HG02852 (cell line): ENCODE measurements around the gene KIF1A.

Experiments
- ATAC-seq: cut with Tn5 transposase; IDR thresholded peaks from one replicate; pipeline ENCODE4 v1.9.1; 2021; ENCODE audit warnings: mild to moderate bottlenecking, moderate library complexity; ENCODE audit not compliant: unreplicated experiment

Gene KIF1A

DNA sequence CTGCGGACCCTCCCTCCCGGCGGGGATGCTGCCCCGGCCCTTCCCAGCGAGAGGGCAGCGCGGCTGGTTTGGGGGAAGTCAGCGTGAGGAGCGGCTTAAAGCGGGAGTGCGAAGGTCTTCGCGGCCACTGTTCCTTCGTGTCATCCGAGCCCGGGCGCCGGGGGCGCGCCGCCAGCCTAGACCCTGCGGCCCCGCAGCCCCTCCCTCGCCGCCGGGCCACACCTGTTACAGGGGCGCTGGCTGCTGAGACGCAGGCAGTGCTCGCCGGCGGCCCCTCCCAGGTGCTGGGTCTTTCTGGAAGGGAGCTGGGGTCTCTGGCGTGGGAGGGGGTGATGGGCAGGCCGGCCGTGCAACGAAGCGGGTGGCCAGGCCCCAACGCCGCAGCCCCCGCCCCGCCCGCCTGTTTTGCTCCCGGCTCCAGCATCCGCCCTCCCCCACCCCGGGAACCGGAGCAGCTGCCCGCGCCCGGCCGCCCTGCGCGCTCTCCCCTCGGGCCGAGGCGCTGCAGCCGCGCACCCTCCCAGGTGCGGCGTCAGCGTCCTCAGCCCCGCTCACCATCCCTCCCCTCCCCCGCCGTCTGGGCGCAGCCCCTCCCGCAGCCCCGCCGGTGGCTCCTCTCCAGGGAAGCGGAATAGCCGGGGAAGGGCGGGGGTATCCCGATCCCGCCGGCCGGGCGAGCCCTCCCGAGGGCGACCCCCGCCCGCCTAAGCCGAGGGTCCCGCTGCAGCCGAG, 727 bp downstream of the KIF1A start:
- no peak for ATAC-seq

DNA sequence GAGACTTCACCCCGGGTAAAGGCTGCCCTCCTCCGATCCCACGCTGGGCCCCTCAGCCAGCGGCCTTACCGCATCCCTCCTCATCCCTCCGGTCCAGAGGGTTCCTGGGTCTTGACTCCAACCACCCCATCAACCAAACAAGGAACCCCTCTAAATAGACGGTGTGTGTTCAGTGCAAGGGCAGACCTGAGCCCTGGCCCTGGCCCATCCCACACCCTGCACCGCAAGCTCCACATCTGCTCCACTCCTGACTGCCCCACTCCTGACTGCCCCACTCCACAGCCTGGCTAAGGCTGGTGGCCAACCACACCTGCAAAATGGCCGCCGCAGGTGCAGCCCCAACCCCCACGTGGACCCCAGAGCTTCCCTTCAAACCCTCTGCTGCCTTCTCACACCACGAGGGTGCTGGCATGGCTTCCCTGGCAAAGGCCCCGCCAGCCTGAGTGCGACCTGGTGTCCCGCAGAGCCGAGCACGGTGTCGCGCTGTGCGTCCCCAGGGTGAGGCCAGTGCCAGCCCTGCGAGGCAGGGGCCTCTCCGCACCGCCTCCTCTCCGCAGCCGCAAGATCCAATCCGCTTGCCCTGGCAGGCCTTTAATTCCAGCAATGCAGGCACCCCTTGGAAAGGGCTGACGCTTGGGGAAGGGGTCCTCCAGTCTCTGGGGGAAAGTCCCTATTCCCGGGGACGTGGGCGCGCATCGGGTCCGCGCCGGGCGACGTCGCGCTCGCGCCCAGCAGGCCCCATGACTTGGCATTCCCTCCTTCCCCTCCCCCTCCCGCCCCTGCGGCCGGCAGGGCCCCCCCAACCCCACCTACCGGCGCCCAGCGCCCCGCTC, 1.5 kb downstream of the KIF1A start:
- no peak for ATAC-seq

GRCh38 chr2:240817496-240818292, 2.3 kb downstream of the KIF1A start:
- ATAC-seq, result no peak

- no peak for ATAC-seq
Observed at GRCh38 chr2:240816584-240817495, 3.2 kb downstream of the KIF1A start.

- no peak for ATAC-seq
Observed at GRCh38 chr2:240815761-240816583, 4.0 kb downstream of the KIF1A start.

- ATAC-seq, result no peak
Observed at GRCh38 chr2:240814946-240815760, 4.9 kb downstream of the KIF1A start.

GRCh38 chr2:240814280-240814679, 5.7 kb downstream of the KIF1A start:
- no peak for ATAC-seq

DNA sequence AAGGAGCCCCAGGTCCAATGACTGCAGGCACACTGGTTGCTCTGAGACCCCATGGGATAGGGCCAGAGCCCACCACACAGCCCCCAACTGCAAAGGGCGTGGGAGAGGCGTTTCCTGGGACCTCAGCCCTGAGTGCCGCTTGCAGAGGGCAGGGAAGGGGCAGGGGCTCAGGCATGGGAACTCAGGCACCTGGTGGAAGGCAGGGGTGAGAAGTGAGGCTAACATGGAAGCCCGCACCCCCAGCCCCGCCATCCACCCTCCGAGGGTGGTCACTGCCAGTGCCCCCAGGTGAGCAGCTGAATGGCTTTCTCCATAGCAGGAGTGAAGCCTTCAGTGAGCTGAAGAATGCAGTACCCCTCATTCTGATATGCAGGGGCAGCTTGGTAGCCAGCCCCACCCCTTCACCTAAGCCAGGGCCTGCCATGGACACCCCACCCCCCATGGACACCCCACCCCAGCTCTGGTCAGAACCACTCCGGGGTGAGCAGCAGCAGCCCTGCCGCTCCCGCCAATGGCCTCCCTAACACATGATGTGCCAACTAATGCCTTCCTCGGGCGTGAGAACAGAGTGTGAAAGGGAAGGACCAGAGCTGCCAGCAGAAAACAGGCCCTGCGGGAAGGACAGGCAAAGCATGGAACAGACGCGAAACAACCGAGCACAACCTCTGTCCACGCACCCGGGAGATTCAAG, 6.6 kb downstream of the KIF1A start:
- ATAC-seq, result no peak

GRCh38 chr2:240812721-240813120, 7.3 kb downstream of the KIF1A start:
- no peak for ATAC-seq

DNA sequence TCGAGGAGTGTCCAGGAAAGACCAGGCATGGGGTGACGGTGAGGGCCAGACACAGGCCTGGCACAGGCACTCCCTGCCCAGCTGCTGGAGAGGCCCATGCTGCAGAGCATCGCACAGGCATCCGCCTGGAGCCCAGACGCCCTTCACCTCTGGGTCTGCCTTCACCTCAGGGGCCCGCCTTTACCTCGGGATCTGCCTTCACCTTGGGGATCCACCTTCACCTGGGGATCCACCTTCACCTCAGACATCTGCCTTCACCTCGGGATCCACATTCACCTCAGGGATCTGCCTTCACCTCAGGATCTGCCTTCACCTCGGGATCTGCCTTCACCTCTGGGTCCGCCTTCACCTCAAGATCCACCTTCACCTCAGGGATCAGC, 7.7 kb downstream of the KIF1A start:
- no peak for ATAC-seq

GRCh38 chr2:240811346-240812300, 8.4 kb downstream of the KIF1A start:
- no peak for ATAC-seq

DNA sequence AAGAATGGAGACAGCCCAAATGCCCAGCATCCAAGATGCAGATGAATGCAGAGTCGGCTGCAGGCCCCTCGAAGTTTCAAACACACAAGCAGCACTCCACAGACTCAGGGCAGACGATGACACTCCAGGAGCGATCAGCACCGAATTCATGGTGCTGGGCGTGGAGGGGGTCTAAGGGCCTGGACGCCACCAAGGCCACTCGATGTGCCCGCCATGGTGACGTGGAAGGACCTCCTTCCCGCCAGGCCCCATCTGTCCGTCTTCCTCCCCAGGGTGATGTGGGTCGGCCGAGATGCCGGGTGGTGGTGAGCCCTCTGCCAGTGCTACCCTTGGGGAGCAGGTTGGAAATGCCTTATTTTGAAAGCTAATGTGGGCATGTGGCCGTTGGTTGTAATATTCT, 9.4 kb downstream of the KIF1A start:
- ATAC-seq, result no peak

DNA sequence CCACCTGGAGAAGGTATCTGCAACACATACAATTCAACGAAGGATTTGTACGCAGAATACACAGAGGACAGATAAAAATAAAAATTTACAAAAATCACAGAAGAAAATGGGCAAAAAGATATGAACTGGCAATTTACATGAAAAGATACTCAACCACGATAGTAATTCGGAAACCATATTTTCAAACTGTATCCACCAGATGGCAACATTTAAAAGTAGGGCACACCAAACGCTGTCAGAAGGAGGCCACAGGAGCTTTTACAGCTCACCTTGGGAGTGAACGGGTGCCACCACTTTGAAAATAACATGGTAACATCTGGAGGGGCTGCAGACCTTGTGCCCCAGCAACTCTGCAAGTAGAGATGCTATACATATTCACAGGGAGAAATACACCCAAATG, 9.8 kb downstream of the KIF1A start:
- no peak for ATAC-seq

DNA sequence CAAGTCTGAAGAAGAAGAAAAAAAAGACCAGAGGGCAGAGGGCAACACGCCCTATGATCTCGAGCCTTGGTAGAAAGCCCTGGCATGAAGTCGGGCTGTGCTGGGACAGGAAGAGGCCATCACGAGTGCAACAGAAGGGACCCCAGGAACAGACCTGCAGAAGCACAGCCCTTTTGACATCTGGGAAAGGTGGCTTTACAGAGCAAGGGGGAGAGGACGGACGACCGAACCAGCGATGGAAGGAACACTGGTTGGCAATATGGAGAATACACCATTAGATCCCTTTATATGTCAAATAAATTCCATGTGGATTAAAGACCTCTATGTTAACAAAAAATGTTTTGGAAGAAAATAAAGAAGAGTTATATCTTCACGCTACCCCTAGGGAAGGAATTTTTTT, 10.7 kb downstream of the KIF1A start:
- ATAC-seq, result no peak

- no peak for ATAC-seq
Observed at GRCh38 chr2:240806459-240806858, 13.6 kb downstream of the KIF1A start.

GRCh38 chr2:240806006-240806405, 14.0 kb downstream of the KIF1A start:
- ATAC-seq, result no peak

DNA sequence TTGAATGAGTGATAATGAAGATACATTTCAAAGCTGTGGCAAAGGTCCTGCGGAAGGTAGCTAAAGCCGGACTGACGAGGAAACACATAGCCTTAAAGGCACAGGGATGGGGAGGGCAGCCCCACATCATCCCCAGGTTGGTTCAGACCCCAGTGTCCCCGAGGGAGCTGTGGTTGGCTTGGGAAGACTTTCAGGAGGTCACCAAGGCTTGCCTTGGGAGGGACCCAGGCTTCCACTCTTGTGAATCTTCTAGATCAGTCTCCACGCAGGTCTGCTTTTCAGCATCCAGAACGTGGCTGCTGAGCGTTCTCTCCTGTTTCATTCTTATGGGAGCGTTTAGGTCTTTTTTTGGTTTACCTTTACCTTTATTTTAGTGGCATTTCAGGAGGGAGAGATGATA, 16.8 kb downstream of the KIF1A start:
- no peak for ATAC-seq
